HepG2 (cell line): ENCODE data around the gene SHISA6. TPM values are rescaled to one million over a fixed set of nuclear protein-coding genes. Genes with fewer than 3 reads are reported as not detected.

Experiments used
- ATAC-seq: fragments of 200-7000 bp; cut with Tn5 transposase; 3 replicates; pipeline ENCODE4 v1.9.1; 2020; ENCODE audit warnings: mild to moderate bottlenecking, moderate library complexity
- BruUV-seq: library from RNA; stranded (reverse); fragments of 400-500 nt; replicated peaks from 2 replicates; lab custom pipeline; 2021; lab: Mats Ljungman, UMichigan
- CTCF ChIA-PET: fragments of 300-600 bp; formaldehyde crosslinking; extraction: SDS; loops from one replicate; lab custom pipeline; 2021; ENCODE audit warnings: low total read pairs, inconsistent platforms, low intra/inter-chr PET ratio; lab: Yijun Ruan, JAX
- POLR2A ChIA-PET: fragments of 350-600 bp; sonication (Branson Sonifier 250); formaldehyde crosslinking; loops from one replicate; lab custom pipeline; 2020; ENCODE audit warnings: antibody characterized with exemption, inconsistent platforms; lab: Yijun Ruan, JAX
- DNase-seq: peaks from one replicate; pipeline ENCODE4 v3.0.0-alpha.2; 2015; ENCODE audit warnings: low spot score
- FAIRE-seq: peaks from 3 replicates; lab custom pipeline; 2011; peaks lifted over from hg19 to GRCh38; lab: Jason Lieb, UNC
- H2AFZ ChIP-seq: one replicate; pipeline ENCODE4 v1.6.1; 2011; ENCODE audit warnings: low read length, inconsistent platforms
- H3K27ac ChIP-seq: fragments of 300-600 bp; 3 replicates; pipeline ENCODE4 v1.8.0; 2011; ENCODE audit warnings: mixed run types, mild to moderate bottlenecking, mixed read lengths, low read length, inconsistent platforms; ENCODE audit not compliant: insufficient read depth; ENCODE audit errors: extremely low read length
- H3K27me3 ChIP-seq, 2 experiments: fragments of 200-600 bp in 1 of 2; 2 replicates in 1 of 2; 3 replicates in 1 of 2; pipeline versions ENCODE4 v1.6.0 to v1.8.0; 2011; ENCODE audit warnings: low read length in 2 of 2, mild to moderate bottlenecking in 2 of 2, moderate library complexity in 2 of 2, inconsistent platforms in 1 of 2; ENCODE audit not compliant: insufficient read depth in 2 of 2, control insufficient read depth in 1 of 2
- H3K36me3 ChIP-seq, 2 experiments: fragments of 200-600 bp in 1 of 2; replicated peaks in 1 of 2; 2 replicates in 1 of 2; 3 replicates in 1 of 2; pipeline versions ENCODE4 v1.5.1 to v1.8.0; 2011; ENCODE audit warnings: low read length in 2 of 2, inconsistent platforms in 1 of 2; ENCODE audit not compliant: insufficient read depth in 2 of 2, control insufficient read depth in 1 of 2
- H3K4me1 ChIP-seq: 2 replicates; pipeline ENCODE4 v1.5.1; 2012; ENCODE audit warnings: low read length, inconsistent platforms; ENCODE audit not compliant: insufficient read depth
- H3K4me2 ChIP-seq: 2 replicates; pipeline ENCODE4 v1.6.0; 2011; ENCODE audit warnings: low read depth, low read length, inconsistent platforms
- H3K4me3 ChIP-seq, 3 experiments: fragments of 200-600 bp in 1 of 3; sonication (generic), shearing (Covaris generic) in 1 of 3; replicated peaks in 1 of 3; 2 replicates each; pipeline ENCODE4 v1.5.1; 2011 to 2016; ENCODE audit warnings: low read length in 3 of 3, inconsistent platforms in 2 of 3, low read depth in 2 of 3, mild to moderate bottlenecking in 2 of 3, control low read depth in 1 of 3, mixed read lengths in 1 of 3; ENCODE audit not compliant: insufficient read depth in 1 of 3
- H3K79me2 ChIP-seq: one replicate; pipeline ENCODE4 v1.6.1; 2011; ENCODE audit warnings: low read length, inconsistent platforms; ENCODE audit not compliant: insufficient read depth
- H3K9ac ChIP-seq: 2 replicates; pipeline ENCODE4 v1.6.0; 2011; ENCODE audit warnings: mild to moderate bottlenecking, low read depth, low read length, inconsistent platforms; ENCODE audit not compliant: insufficient read depth
- H3K9me3 ChIP-seq: 2 replicates; pipeline ENCODE4 v1.5.1; 2012; ENCODE audit warnings: mild to moderate bottlenecking, low read length
- H4K20me1 ChIP-seq: 2 replicates; pipeline ENCODE4 v1.6.0; 2011; ENCODE audit warnings: inconsistent platforms, mild to moderate bottlenecking, low read length, moderate library complexity; ENCODE audit not compliant: insufficient read depth
- ATM ChIP-seq: fragments of 450-650 bp; IDR thresholded peaks from 2 replicates; pipeline ENCODE4 v1.7.1; 2017; ENCODE audit warnings: mild to moderate bottlenecking, borderline replicate concordance
- BORCS8-MEF2B ChIP-seq: sonication (generic); formaldehyde crosslinking; IDR thresholded peaks from 2 replicates; pipeline ENCODE4 v1.8.0; 2022; ENCODE audit warnings: mild to moderate bottlenecking, missing genetic modification reagents
- LCORL ChIP-seq, 2 experiments: fragments of 450-650 bp in 1 of 2; sonication (generic) in 1 of 2; formaldehyde crosslinking in 1 of 2; IDR thresholded peaks; 2 replicates each; pipeline versions ENCODE4 v1.5.0 to v1.6.1; 2017 to 2020; ENCODE audit warnings: antibody characterized with exemption in 1 of 2, missing genetic modification reagents in 1 of 2
- NR2C2 ChIP-seq: sonication (generic); formaldehyde crosslinking; IDR thresholded peaks from 2 replicates; pipeline ENCODE4 v1.4.0; 2020; ENCODE audit warnings: missing genetic modification reagents, mild to moderate bottlenecking, moderate library complexity, borderline replicate concordance
- SP1 ChIP-seq, 2 experiments: fragments of 450-650 bp in 1 of 2; sonication (generic) in 1 of 2; formaldehyde crosslinking in 1 of 2; IDR thresholded peaks; 2 replicates each; pipeline versions ENCODE4 v1.4.0 to v1.6.1; 2016 to 2020; ENCODE audit warnings: missing genetic modification reagents in 1 of 2
- TCF12 ChIP-seq, 2 experiments: fragments of 450-650 bp in 1 of 2; sonication (generic) in 1 of 2; formaldehyde crosslinking in 1 of 2; IDR thresholded peaks; 2 replicates each; pipeline versions ENCODE4 v1.6.1 to v1.8.0; 2017 to 2022; ENCODE audit warnings: antibody characterized with exemption in 1 of 2, mild to moderate bottlenecking in 1 of 2, missing genetic modification reagents in 1 of 2, moderate library complexity in 1 of 2
- YY1 ChIP-seq: IDR thresholded peaks from 2 replicates; pipeline ENCODE4 v1.6.1; 2011; ENCODE audit warnings: low read length, low read depth, moderate library complexity, mild to moderate bottlenecking; ENCODE audit not compliant: insufficient read depth, insufficient replicate concordance
- ZNF550 ChIP-seq: sonication (generic); formaldehyde crosslinking; IDR thresholded peaks from 2 replicates; pipeline ENCODE4 v1.4.0; 2020; ENCODE audit warnings: mild to moderate bottlenecking, missing genetic modification reagents, borderline replicate concordance
- WGBS: methylation state at CpG from one replicate; pipeline ENCODE4 v1.1.6; 2017; ENCODE audit warnings: low lambda C conversion rate; 5-methylcytosine and 5-hydroxymethylcytosine counted together
- in situ Hi-C: cut with HindIII; loops from 2 replicates; pipeline ENCODE4 v1.10.0; 2017; ENCODE audit warnings: low pct_unique_long_range_greater_than_20kb; ENCODE audit not compliant: extremely low pct_ligation_motif_present
- intact Hi-C: fragments of 100-400 bp; cut with micrococcal nuclease; formaldehyde crosslinking; loops from one replicate; pipeline ENCODE4 v1.10.0; 2022; ENCODE audit not compliant: unreplicated experiment
- polyA plus RNA-seq, 8 experiments: library from polyadenylated mRNA; depleted of rRNA in 3 of 8; stranded (reverse) in 7 of 8; unstranded in 1 of 8; fragments of >200 nt; fragmentation: Illumina TruSeq in 4 of 8; extraction: Trizol in 4 of 8; gene quantifications; 2 replicates each; pipeline versions ENCODE4 v1.2.1 to v1.2.3, GENCODE V29; 2011 to 2016; ENCODE audit warnings: low read depth in 4 of 8, missing spikeins in 1 of 8, mixed read lengths in 1 of 8; ENCODE audit not compliant: insufficient read depth in 1 of 8
- total RNA-seq, 5 experiments: library from RNA; depleted of rRNA; stranded (reverse); fragments of >200 nt; fragmentation: Illumina TruSeq; extraction: Trizol; gene quantifications; 2 replicates each; pipeline ENCODE4 v1.2.3, GENCODE V29; 2016; ENCODE audit warnings: low read depth in 1 of 5
- TF ChIP-seq, protein P1 (sequence below): sonication (generic); IDR thresholded peaks from 2 replicates; pipeline ENCODE4 v1.6.1; 2016; ENCODE audit warnings: low read depth, borderline replicate concordance
- TF ChIP-seq, protein P2 (sequence below): sonication (generic); formaldehyde crosslinking; IDR thresholded peaks from 2 replicates; pipeline ENCODE4 v1.4.0; 2020; ENCODE audit warnings: missing genetic modification reagents, borderline replicate concordance
- TF ChIP-seq, protein P3 (sequence below): sonication (generic); formaldehyde crosslinking; IDR thresholded peaks from 2 replicates; pipeline ENCODE4 v1.5.0; 2020; ENCODE audit warnings: missing genetic modification reagents
- TF ChIP-seq, protein P4 (sequence below): sonication (generic); formaldehyde crosslinking; IDR thresholded peaks from 2 replicates; pipeline ENCODE4 v1.5.0; 2020; ENCODE audit warnings: missing genetic modification reagents

The SHISA6 gene
- total and polyA plus RNA-seq, 2 of the 13 experiments (the other 11 are each of a cell fraction or from before 2014, with no cell fraction given) = not detected

DNA sequence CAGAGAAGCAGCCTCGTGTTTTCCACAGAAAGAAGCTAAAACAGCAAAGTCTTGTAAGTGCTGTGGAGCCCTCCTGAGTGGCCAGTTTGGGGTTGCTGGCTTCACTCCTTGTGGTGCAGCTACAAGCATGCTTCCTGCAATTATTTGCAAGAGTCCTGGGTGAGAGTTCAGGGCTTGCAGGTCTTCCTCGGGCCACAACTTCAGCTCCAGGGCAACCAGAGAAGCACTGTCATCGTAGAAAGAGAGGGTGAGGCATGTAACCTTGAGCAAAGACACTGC is 37.9 kb downstream of the SHISA6 start:
- CTCF ChIA-PET = no interaction called here
- in situ Hi-C loops = no loop called here
- Histone ChIP-seq H3K36me3 (no peaks in the 10 kb centered on the region), H3K27me3 (no peaks in the 10 kb centered on the region), H3K9ac (no peak overlapping the region), H3K4me1 (no peaks in the 10 kb centered on the region), H4K20me1 (no peaks in the 10 kb centered on the region)
- no peak for DNase-seq
- FAIRE-seq = no peak
- no peak for ATAC-seq
- 0% methylated on average over 3 of the region's 3 CpGs for WGBS
- TF ChIP-seq LCORL (IDR thresholded peaks at IDR 0.05) = no peak
- no peak for TF ChIP-seq LCORL (CRISPR knock-in tag; IDR thresholded peaks at IDR 0.05)
- no peak for TF ChIP-seq YY1
- TF ChIP-seq, protein P1, sequence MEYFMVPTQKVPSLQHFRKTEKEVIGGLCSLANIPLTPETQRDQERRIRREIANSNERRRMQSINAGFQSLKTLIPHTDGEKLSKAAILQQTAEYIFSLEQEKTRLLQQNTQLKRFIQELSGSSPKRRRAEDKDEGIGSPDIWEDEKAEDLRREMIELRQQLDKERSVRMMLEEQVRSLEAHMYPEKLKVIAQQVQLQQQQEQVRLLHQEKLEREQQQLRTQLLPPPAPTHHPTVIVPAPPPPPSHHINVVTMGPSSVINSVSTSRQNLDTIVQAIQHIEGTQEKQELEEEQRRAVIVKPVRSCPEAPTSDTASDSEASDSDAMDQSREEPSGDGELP = no peak
- no peak for TF ChIP-seq TCF12 (IDR thresholded peaks at IDR 0.05)
- TF ChIP-seq TCF12 (CRISPR knock-in tag; IDR thresholded peaks at IDR 0.05) = no peak
- TF ChIP-seq, protein P2, sequence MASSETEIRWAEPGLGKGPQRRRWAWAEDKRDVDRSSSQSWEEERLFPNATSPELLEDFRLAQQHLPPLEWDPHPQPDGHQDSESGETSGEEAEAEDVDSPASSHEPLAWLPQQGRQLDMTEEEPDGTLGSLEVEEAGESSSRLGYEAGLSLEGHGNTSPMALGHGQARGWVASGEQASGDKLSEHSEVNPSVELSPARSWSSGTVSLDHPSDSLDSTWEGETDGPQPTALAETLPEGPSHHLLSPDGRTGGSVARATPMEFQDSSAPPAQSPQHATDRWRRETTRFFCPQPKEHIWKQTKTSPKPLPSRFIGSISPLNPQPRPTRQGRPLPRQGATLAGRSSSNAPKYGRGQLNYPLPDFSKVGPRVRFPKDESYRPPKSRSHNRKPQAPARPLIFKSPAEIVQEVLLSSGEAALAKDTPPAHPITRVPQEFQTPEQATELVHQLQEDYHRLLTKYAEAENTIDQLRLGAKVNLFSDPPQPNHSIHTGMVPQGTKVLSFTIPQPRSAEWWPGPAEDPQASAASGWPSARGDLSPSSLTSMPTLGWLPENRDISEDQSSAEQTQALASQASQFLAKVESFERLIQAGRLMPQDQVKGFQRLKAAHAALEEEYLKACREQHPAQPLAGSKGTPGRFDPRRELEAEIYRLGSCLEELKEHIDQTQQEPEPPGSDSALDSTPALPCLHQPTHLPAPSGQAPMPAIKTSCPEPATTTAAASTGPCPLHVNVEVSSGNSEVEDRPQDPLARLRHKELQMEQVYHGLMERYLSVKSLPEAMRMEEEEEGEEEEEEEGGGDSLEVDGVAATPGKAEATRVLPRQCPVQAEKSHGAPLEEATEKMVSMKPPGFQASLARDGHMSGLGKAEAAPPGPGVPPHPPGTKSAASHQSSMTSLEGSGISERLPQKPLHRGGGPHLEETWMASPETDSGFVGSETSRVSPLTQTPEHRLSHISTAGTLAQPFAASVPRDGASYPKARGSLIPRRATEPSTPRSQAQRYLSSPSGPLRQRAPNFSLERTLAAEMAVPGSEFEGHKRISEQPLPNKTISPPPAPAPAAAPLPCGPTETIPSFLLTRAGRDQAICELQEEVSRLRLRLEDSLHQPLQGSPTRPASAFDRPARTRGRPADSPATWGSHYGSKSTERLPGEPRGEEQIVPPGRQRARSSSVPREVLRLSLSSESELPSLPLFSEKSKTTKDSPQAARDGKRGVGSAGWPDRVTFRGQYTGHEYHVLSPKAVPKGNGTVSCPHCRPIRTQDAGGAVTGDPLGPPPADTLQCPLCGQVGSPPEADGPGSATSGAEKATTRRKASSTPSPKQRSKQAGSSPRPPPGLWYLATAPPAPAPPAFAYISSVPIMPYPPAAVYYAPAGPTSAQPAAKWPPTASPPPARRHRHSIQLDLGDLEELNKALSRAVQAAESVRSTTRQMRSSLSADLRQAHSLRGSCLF (CRISPR knock-in tag) = no peak
- TF ChIP-seq NR2C2 (CRISPR knock-in tag) = no peak
- TF ChIP-seq ZNF550 (CRISPR knock-in tag) = no peak
- TF ChIP-seq, protein P3, sequence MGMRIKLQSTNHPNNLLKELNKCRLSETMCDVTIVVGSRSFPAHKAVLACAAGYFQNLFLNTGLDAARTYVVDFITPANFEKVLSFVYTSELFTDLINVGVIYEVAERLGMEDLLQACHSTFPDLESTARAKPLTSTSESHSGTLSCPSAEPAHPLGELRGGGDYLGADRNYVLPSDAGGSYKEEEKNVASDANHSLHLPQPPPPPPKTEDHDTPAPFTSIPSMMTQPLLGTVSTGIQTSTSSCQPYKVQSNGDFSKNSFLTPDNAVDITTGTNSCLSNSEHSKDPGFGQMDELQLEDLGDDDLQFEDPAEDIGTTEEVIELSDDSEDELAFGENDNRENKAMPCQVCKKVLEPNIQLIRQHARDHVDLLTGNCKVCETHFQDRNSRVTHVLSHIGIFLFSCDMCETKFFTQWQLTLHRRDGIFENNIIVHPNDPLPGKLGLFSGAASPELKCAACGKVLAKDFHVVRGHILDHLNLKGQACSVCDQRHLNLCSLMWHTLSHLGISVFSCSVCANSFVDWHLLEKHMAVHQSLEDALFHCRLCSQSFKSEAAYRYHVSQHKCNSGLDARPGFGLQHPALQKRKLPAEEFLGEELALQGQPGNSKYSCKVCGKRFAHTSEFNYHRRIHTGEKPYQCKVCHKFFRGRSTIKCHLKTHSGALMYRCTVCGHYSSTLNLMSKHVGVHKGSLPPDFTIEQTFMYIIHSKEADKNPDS = no peak
- no peak for TF ChIP-seq ATM
- TF ChIP-seq, protein P4, sequence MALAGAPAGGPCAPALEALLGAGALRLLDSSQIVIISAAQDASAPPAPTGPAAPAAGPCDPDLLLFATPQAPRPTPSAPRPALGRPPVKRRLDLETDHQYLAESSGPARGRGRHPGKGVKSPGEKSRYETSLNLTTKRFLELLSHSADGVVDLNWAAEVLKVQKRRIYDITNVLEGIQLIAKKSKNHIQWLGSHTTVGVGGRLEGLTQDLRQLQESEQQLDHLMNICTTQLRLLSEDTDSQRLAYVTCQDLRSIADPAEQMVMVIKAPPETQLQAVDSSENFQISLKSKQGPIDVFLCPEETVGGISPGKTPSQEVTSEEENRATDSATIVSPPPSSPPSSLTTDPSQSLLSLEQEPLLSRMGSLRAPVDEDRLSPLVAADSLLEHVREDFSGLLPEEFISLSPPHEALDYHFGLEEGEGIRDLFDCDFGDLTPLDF (CRISPR knock-in tag) = no peak
- no peak for TF ChIP-seq BORCS8-MEF2B (CRISPR knock-in tag)
- TF ChIP-seq SP1 (IDR thresholded peaks at IDR 0.05) = no peak
- TF ChIP-seq SP1 (CRISPR knock-in tag; IDR thresholded peaks at IDR 0.05) = no peak
- TF ChIP-seq, all 625 proteins: peak for 0
- Histone ChIP-seq H3K4me2 (no peak overlapping the region), H2AFZ (no peak overlapping the region), H3K27ac (no peak overlapping the region), H3K79me2 (no peaks in the 10 kb centered on the region), H3K9me3 (peaks cover 10% of the 10 kb centered on the region; the same call in 1 of the 2 replicates), H3K4me3 (no peak overlapping the region)
- intact Hi-C loops = no loop called here
- POLR2A ChIA-PET = no interaction called here
- no TSS peak for BruUV-seq
